GM12878 (cell line): ENCODE data around the gene EPRS1. TPM values are rescaled to one million over a fixed set of nuclear protein-coding genes. Genes with fewer than 3 reads are reported as not detected.

Experiments
- BMI1 ChIP-seq: fragments of 450-650 bp; IDR thresholded peaks from 2 replicates; pipeline ENCODE4 v1.6.1; 2016; ENCODE audit warnings: mild to moderate bottlenecking, moderate library complexity, borderline replicate concordance
- CEBPZ ChIP-seq: fragments of 150-350 bp; IDR thresholded peaks from 2 replicates; pipeline ENCODE4 v1.6.1; 2016; ENCODE audit warnings: low read depth, low read length
- ESRRA ChIP-seq: IDR thresholded peaks from 2 replicates; pipeline ENCODE4 v1.6.1; 2012; ENCODE audit warnings: mild to moderate bottlenecking, low read length, improper control_type of control experiment
- ETV6 ChIP-seq, 2 experiments: fragments of 450-650 bp in 1 of 2; IDR thresholded peaks in 1 of 2; conservative IDR thresholded peaks in 1 of 2; 2 replicates each; pipeline ENCODE4 v1.6.1; 2014; ENCODE audit warnings: antibody characterized with exemption in 1 of 2, borderline replicate concordance in 1 of 2, low read depth in 1 of 2, mild to moderate bottlenecking in 1 of 2, moderate library complexity in 1 of 2
- FOS ChIP-seq: IDR thresholded peaks from 3 replicates; pipeline ENCODE4 v1.6.1; 2011; ENCODE audit warnings: borderline replicate concordance; ENCODE audit not compliant: insufficient read length; ENCODE audit errors: extremely low read depth
- GATAD2B ChIP-seq: fragments of 450-650 bp; conservative IDR thresholded peaks from 2 replicates; pipeline ENCODE4 v1.6.1; 2017; ENCODE audit warnings: low read depth, mild to moderate bottlenecking, moderate library complexity
- HDAC6 ChIP-seq: fragments of 200-600 bp; sonication (generic); IDR thresholded peaks from one replicate; pipeline ENCODE4 v1.8.0; 2017; ENCODE audit warnings: antibody characterized with exemption; ENCODE audit not compliant: unreplicated experiment
- IKZF1 ChIP-seq: fragments of 450-650 bp; conservative IDR thresholded peaks from 2 replicates; pipeline ENCODE4 v1.6.1; 2017; ENCODE audit warnings: antibody characterized with exemption, mild to moderate bottlenecking
- KDM1A ChIP-seq: fragments of 200-600 bp; sonication (generic); IDR thresholded peaks from 2 replicates; pipeline ENCODE4 v1.6.1; 2016; ENCODE audit warnings: borderline replicate concordance
- NBN ChIP-seq: fragments of 450-650 bp; IDR thresholded peaks from 2 replicates; pipeline ENCODE4 v1.6.1; 2016
- NR2C2 ChIP-seq: IDR thresholded peaks from 2 replicates; pipeline ENCODE4 v1.6.1; 2011; ENCODE audit warnings: borderline replicate concordance, low read depth; ENCODE audit not compliant: control insufficient read depth, insufficient read length
- TBL1XR1 ChIP-seq: IDR thresholded peaks from 2 replicates; pipeline ENCODE4 v1.6.1; 2012; ENCODE audit warnings: low read depth, low read length, improper control_type of control experiment
- ZNF217 ChIP-seq: fragments of 450-650 bp; IDR thresholded peaks from 2 replicates; pipeline ENCODE4 v1.6.1; 2017; ENCODE audit warnings: antibody characterized with exemption, mild to moderate bottlenecking
- polyA plus RNA-seq, 11 experiments: library from polyadenylated mRNA; depleted of rRNA in 4 of 11; unstranded in 6 of 11; stranded (reverse) in 5 of 11; fragments of >200 nt; fragmentation: Nextera tagmentation in 4 of 11; fragmentation: Illumina TruSeq in 1 of 11; extraction: Ambion mirVana in 4 of 11; extraction: Trizol in 1 of 11; gene quantifications; 1 replicate in 1 of 11; 2 replicates in 10 of 11; pipeline versions ENCODE4 v1.2.1 to v1.2.3, GENCODE V29; 2011 to 2016; ENCODE audit warnings: inconsistent platforms in 2 of 11, missing spikeins in 2 of 11, low read depth in 1 of 11
- total RNA-seq, 4 experiments: library from RNA; depleted of rRNA in 3 of 4; stranded (reverse); fragments of >200 nt in 3 of 4; fragmentation: Illumina TruSeq in 1 of 4; extraction: Trizol in 1 of 4; gene quantifications; 2 replicates each; pipeline versions ENCODE4 v1.2.1 to v1.2.3, GENCODE V29; 2013 to 2021

The EPRS1 gene
- total and polyA plus RNA-seq, 10 of the 15 experiments (the other 5 are each of a cell fraction or from before 2014, with no cell fraction given), result 68.2 to 175 (median 119) TPM

GRCh38 chr1:220046052-220046930 lies at the start of gene EPRS1 (continued):
- TF ChIP-seq CEBPZ, result no peak
- no peak for TF ChIP-seq HDAC6
- no peak for TF ChIP-seq ZNF217
- no peak for TF ChIP-seq TBL1XR1
- no peak for TF ChIP-seq ETV6 (conservative IDR thresholded peaks at IDR 0.05 in 1 of 2, IDR thresholded peaks at IDR 0.05 in 1 of 2; ENCODE audit: borderline replicate concordance in 1 of 2, low read depth in 1 of 2)
- no peak for TF ChIP-seq BMI1
- no peak for TF ChIP-seq FOS
- TF ChIP-seq NBN, result peak; percentile 55
- TF ChIP-seq GATAD2B, result peak; percentile 50
- TF ChIP-seq KDM1A, result no peak
- TF ChIP-seq IKZF1, result peak; percentile 65; the same call in 1 of the 2 replicates
- TF ChIP-seq NR2C2, result no peak
- no peak for TF ChIP-seq ESRRA
